ENCODE measurements around the gene PEX10.

Gene PEX10

GRCh38 chr1:2403273-2403672 lies 9.1 kb downstream of the PEX10 start:
- no peak for DNase-seq

GRCh38 chr1:2402420-2402819 lies 9.9 kb downstream of the PEX10 start:
- DNase-seq = no peak

- DNase-seq = no peak
Observed at GRCh38 chr1:2400950-2401649, 11.3 kb downstream of the PEX10 start.

- no peak for DNase-seq
Observed at GRCh38 chr1:2400576-2400909, 11.8 kb downstream of the PEX10 start.

GRCh38 chr1:2399890-2400575 lies 12.3 kb downstream of the PEX10 start:
- DNase-seq = no peak

GRCh38 chr1:2398871-2399270 lies 13.5 kb downstream of the PEX10 start:
- no peak for DNase-seq

GRCh38 chr1:2397007-2397679 lies 15.2 kb downstream of the PEX10 start:
- no peak for DNase-seq

GRCh38 chr1:2396476-2396875 lies 15.9 kb downstream of the PEX10 start:
- no peak for DNase-seq

GRCh38 chr1:2396059-2396458 lies 16.3 kb downstream of the PEX10 start:
- DNase-seq = no peak

GRCh38 chr1:2395245-2395644 lies 17.1 kb downstream of the PEX10 start:
- DNase-seq = no peak

- DNase-seq = no peak
Observed at GRCh38 chr1:2394761-2395160, 17.6 kb downstream of the PEX10 start.

- DNase-seq = no peak
Observed at GRCh38 chr1:2394220-2394619, 18.1 kb downstream of the PEX10 start.

- DNase-seq = no peak
Observed at GRCh38 chr1:2393471-2393877, 18.9 kb downstream of the PEX10 start.

- no peak for DNase-seq
Observed at GRCh38 chr1:2392686-2393085, 19.7 kb downstream of the PEX10 start.

GRCh38 chr1:2391931-2392509 lies 20.3 kb downstream of the PEX10 start:
- DNase-seq = no peak

GRCh38 chr1:2391041-2391930 lies 21.1 kb downstream of the PEX10 start, which contains the start of the genes MORN1 and RER1:
Gene MORN1 (minus strand): TSS chr1:2391554. CDS start chr1:2391533, 21 bp downstream.
Gene RER1 (plus strand): TSS chr1:2391841. CDS start chr1:2395791, 3,950 bp downstream.
- peak; percentile 99 for DNase-seq

- DNase-seq = no peak
Observed at GRCh38 chr1:2389644-2390043, 22.7 kb downstream of the PEX10 start.

- no peak for DNase-seq
Observed at GRCh38 chr1:2388004-2388913, 24.1 kb downstream of the PEX10 start.

- no peak for DNase-seq
Observed at GRCh38 chr1:2386636-2387611, 25.4 kb downstream of the PEX10 start.

GRCh38 chr1:2385606-2386280 lies 26.6 kb downstream of the PEX10 start:
- no peak for DNase-seq

Data from NCI-H2081 (cell line).